Thymus (tissue), 14 donors: ENCODE measurements around the gene SNRPD1. TPM values are rescaled to one million over a fixed set of nuclear protein-coding genes. Genes with fewer than 3 reads are reported as not detected.
A peak's percentile ranks its signal among the peaks of the same experiment; 100 is the strongest.
"Not testable (repeated sequence)": the region's sequence is repeated elsewhere in the genome, so short reads cannot be mapped to it uniquely, and the experiment has no call there.

Source experiments
- DNase-seq, 9 donors: peaks; one replicate each; pipeline ENCODE4 v3.0.0-alpha.2; 2013; ENCODE audit warnings: low spot score in 9 of 9, low read depth in 6 of 9, missing footprints in 1 of 9
- H3K27ac ChIP-seq, 2 donors: one replicate each; pipeline ENCODE4 v1.5.1; 2013; ENCODE audit warnings: control low read depth in 1 of 2, low read depth in 1 of 2, low read length in 1 of 2, mild to moderate bottlenecking in 1 of 2, moderate library complexity in 1 of 2
- H3K27me3 ChIP-seq, 2 donors: one replicate each; pipeline ENCODE4 v1.5.1; 2013; ENCODE audit warnings: low read length in 1 of 2; ENCODE audit not compliant: control insufficient read depth in 2 of 2, insufficient read depth in 1 of 2
- H3K36me3 ChIP-seq, 2 donors: one replicate each; pipeline ENCODE4 v1.5.1; 2013; ENCODE audit warnings: low read length in 1 of 2, mild to moderate bottlenecking in 1 of 2, moderate library complexity in 1 of 2; ENCODE audit not compliant: control insufficient read depth in 2 of 2, insufficient read depth in 2 of 2
- H3K4me1 ChIP-seq, 2 donors: one replicate each; pipeline ENCODE4 v1.5.1; 2013; ENCODE audit warnings: low read length in 2 of 2; ENCODE audit not compliant: control insufficient read depth in 2 of 2, insufficient read depth in 2 of 2
- H3K4me3 ChIP-seq, 2 donors: one replicate each; pipeline ENCODE4 v1.5.1; 2013; ENCODE audit warnings: low read length in 2 of 2, control low read depth in 1 of 2, mild to moderate bottlenecking in 1 of 2
- H3K9me3 ChIP-seq, 2 donors: one replicate each; pipeline ENCODE4 v1.5.1; 2013; ENCODE audit warnings: low read length in 1 of 2, mild to moderate bottlenecking in 1 of 2; ENCODE audit not compliant: control insufficient read depth in 2 of 2, insufficient read depth in 1 of 2
- WGBS: extraction: QIAGEN DNeasy Blood & Tissue Kit; methylation state at CpG from one replicate; pipeline ENCODE4 v1.1.7; 2013; 5-methylcytosine and 5-hydroxymethylcytosine counted together
- long read RNA-seq, 10 donors: transcript quantifications; one replicate each; lab custom pipeline, GENCODE V29; 2026
- polyA plus RNA-seq: library from polyadenylated mRNA; stranded (reverse); fragments of 200-250 nt; gene quantifications from one replicate; pipeline ENCODE4 v1.2.3, GENCODE V29; 2013
- total RNA-seq: library from RNA; stranded (reverse); fragments of 120-200 nt; gene quantifications from one replicate; pipeline ENCODE4 v1.2.4, GENCODE V29; 2013
- donor health status: healthy.

The SNRPD1 gene
- total RNA-seq (165 TPM), polyA plus RNA-seq (27.7 TPM)
- long read RNA-seq, donor 1, full-length matches to known transcripts = 25 of 25 reads
- long read RNA-seq, donor 1, partial matches to known transcripts = 0 of 25 reads
- long read RNA-seq, donor 1, other reads (novel, unspliced or antisense) = 0 of 25 reads
- long read RNA-seq, donor 2, full-length matches to known transcripts = 223 of 261 reads
- long read RNA-seq, donor 2, partial matches to known transcripts = 38 of 261 reads
- long read RNA-seq, donor 2, other reads (novel, unspliced or antisense) = 0 of 261 reads
- long read RNA-seq, donor 3, full-length matches to known transcripts = 273 of 354 reads
- long read RNA-seq, donor 3, partial matches to known transcripts = 68 of 354 reads
- long read RNA-seq, donor 3, other reads (novel, unspliced or antisense) = 13 of 354 reads
- long read RNA-seq, donor 4, full-length matches to known transcripts = 84 of 109 reads
- long read RNA-seq, donor 4, partial matches to known transcripts = 20 of 109 reads
- long read RNA-seq, donor 4, other reads (novel, unspliced or antisense) = 5 of 109 reads
- long read RNA-seq, donor 5, full-length matches to known transcripts = 276 of 353 reads
- long read RNA-seq, donor 5, partial matches to known transcripts = 62 of 353 reads
- long read RNA-seq, donor 5, other reads (novel, unspliced or antisense) = 15 of 353 reads
- long read RNA-seq, donor 6, full-length matches to known transcripts = 143 of 150 reads
- long read RNA-seq, donor 6, partial matches to known transcripts = 7 of 150 reads
- long read RNA-seq, donor 6, other reads (novel, unspliced or antisense) = 0 of 150 reads
- long read RNA-seq, donor 7, full-length matches to known transcripts = 197 of 229 reads
- long read RNA-seq, donor 7, partial matches to known transcripts = 32 of 229 reads
- long read RNA-seq, donor 7, other reads (novel, unspliced or antisense) = 0 of 229 reads
- long read RNA-seq, donor 8, full-length matches to known transcripts = 36 of 44 reads
- long read RNA-seq, donor 8, partial matches to known transcripts = 8 of 44 reads
- long read RNA-seq, donor 8, other reads (novel, unspliced or antisense) = 0 of 44 reads
- long read RNA-seq, donor 9, full-length matches to known transcripts = 123 of 143 reads
- long read RNA-seq, donor 9, partial matches to known transcripts = 20 of 143 reads
- long read RNA-seq, donor 9, other reads (novel, unspliced or antisense) = 0 of 143 reads
- long read RNA-seq, donor 10, full-length matches to known transcripts = 149 of 177 reads
- long read RNA-seq, donor 10, partial matches to known transcripts = 23 of 177 reads
- long read RNA-seq, donor 10, other reads (novel, unspliced or antisense) = 5 of 177 reads

GRCh38 chr18:21612125-21613039 is at the start of gene SNRPD1:
SNRPD1 (plus strand) TSS chr18:21612314; CDS start chr18:21612430, 116 bp downstream.
- H3K36me3 ChIP-seq = peaks cover 4 to 7% of the 10 kb centered on the region in 2 donors
- peak; percentile 67 to 93 (median 81) for DNase-seq
- WGBS = under 1% methylated on average over 59 of the region's 59 CpGs
- H3K27me3 ChIP-seq = no peaks in the 10 kb centered on the region
- peaks cover 8 to 9% of the 10 kb centered on the region in 2 donors for H3K4me1 ChIP-seq
- H3K4me3 ChIP-seq = peak within 1 kb of the TSS; percentile 92 to 98
- H3K27ac ChIP-seq = peak within 1 kb of the TSS; percentile 82 to 90
- H3K9me3 ChIP-seq = no peaks in the 10 kb centered on the region

- no peaks in the 10 kb centered on the region for H3K4me1 ChIP-seq
Measured at GRCh38 chr18:21571772-21572171, 40.3 kb upstream of the SNRPD1 start.

GRCh38 chr18:21575656-21576055 is 36.5 kb upstream of the SNRPD1 start:
- Histone ChIP-seq H3K4me1 (no peaks in the 10 kb centered on the region), H3K4me3 (no peak overlapping the region), H3K9me3 (no peaks in the 10 kb centered on the region), H3K27ac (no peak overlapping the region), H3K27me3 (no peaks in the 10 kb centered on the region), H3K36me3 (peaks cover 6 to 24% of the 10 kb centered on the region in 2 donors)
- no peak for DNase-seq
- WGBS = 99% methylated on average over 4 of the region's 4 CpGs

More at GRCh38 chr18:21571772-21572171, 40.3 kb upstream of the SNRPD1 start:
- Histone ChIP-seq H3K36me3 (peaks cover 18 to 38% of the 10 kb centered on the region in 2 donors), H3K9me3 (no peaks in the 10 kb centered on the region), H3K27me3 (no peaks in the 10 kb centered on the region), H3K27ac (no peak overlapping the region), H3K4me3 (no peak overlapping the region)
- no peak for DNase-seq

- peaks cover 0 to 4% of the 10 kb centered on the region in 2 donors for H3K9me3 ChIP-seq
- H3K4me1 ChIP-seq = no peaks in the 10 kb centered on the region
- H3K36me3 ChIP-seq = peaks cover 0 to 7% of the 10 kb centered on the region in 2 donors
- no peak overlapping the region for H3K27ac ChIP-seq
- 97% methylated on average over 5 of the region's 5 CpGs for WGBS
- H3K4me3 ChIP-seq = no peak overlapping the region
- H3K27me3 ChIP-seq = no peaks in the 10 kb centered on the region
- DNase-seq = no peak
Measured at GRCh38 chr18:21584391-21584790, 27.7 kb upstream of the SNRPD1 start.

GRCh38 chr18:21592361-21592760 is 19.8 kb upstream of the SNRPD1 start:
- not testable (repeated sequence) for H3K36me3 ChIP-seq, DNase-seq, H3K27ac ChIP-seq, H3K4me3 ChIP-seq, H3K4me1 ChIP-seq, H3K27me3 ChIP-seq, H3K9me3 ChIP-seq
- 98% methylated on average over 25 of the region's 33 CpGs for WGBS

- no peaks in the 10 kb centered on the region for H3K36me3 ChIP-seq
- DNase-seq = no peak
- WGBS = 96% methylated on average over 3 of the region's 7 CpGs
- no peaks in the 10 kb centered on the region for H3K9me3 ChIP-seq
- peaks cover under 1 to 1% of the 10 kb centered on the region in 2 donors for H3K4me1 ChIP-seq
- no peak overlapping the region for H3K27ac ChIP-seq
- no peaks in the 10 kb centered on the region for H3K27me3 ChIP-seq
- H3K4me3 ChIP-seq = no peak overlapping the region
Measured at GRCh38 chr18:21593540-21594257, 18.4 kb upstream of the SNRPD1 start.

- Histone ChIP-seq H3K9me3 (no peaks in the 10 kb centered on the region), H3K27ac (no peak overlapping the region), H3K27me3 (no peaks in the 10 kb centered on the region), H3K36me3 (no peaks in the 10 kb centered on the region), H3K4me3 (no peak overlapping the region), H3K4me1 (peaks cover 9 to 11% of the 10 kb centered on the region in 2 donors)
- 62% methylated on average over 1 of the region's 1 CpG for WGBS
- no peak for DNase-seq
Measured at GRCh38 chr18:21597620-21598019, 14.5 kb upstream of the SNRPD1 start.
